GM21526 (cell line): Measurements from ENCODE around the gene LILRB5.
"Not testable (repeated sequence)": the region's sequence is repeated elsewhere in the genome, so short reads cannot be mapped to it uniquely, and the experiment has no call there.

Source experiments
- ATAC-seq: cut with Tn5 transposase; IDR thresholded peaks from one replicate; pipeline ENCODE4 v1.9.1; 2021; ENCODE audit warnings: moderate library complexity; ENCODE audit not compliant: unreplicated experiment, low FRiP score

The LILRB5 gene

GRCh38 chr19:54257116-54257480 lies at the start of gene LILRB5:
LILRB5 (minus strand) TSS chr19:54257273; CDS start chr19:54257193, 80 bp downstream.
- ATAC-seq = no peak

GRCh38 chr19:54305141-54305540 lies 48.1 kb upstream of the LILRB5 start:
- no peak for ATAC-seq

DNA sequence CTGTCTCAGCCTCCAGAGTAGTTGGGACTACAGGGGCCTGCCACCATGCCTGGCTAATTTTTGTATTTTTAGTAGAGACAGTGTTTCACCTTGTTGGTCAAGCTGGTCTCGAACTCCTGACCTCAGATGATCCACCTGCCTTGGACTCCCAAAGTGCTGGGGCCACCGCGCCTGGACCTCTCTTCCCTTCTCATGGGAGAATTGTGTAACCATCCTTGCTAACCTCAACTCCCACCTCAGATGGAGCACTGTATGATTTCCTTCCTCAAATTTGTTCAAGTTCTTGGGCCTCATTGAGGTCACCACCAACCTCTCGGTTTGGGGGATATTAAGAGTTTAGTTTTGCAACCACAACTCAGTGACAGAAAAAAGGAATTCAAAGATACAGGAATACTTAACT lies 45.2 kb upstream of the LILRB5 start:
- ATAC-seq = no peak

GRCh38 chr19:54299515-54299914 lies 42.4 kb upstream of the LILRB5 start:
- ATAC-seq = no peak

DNA sequence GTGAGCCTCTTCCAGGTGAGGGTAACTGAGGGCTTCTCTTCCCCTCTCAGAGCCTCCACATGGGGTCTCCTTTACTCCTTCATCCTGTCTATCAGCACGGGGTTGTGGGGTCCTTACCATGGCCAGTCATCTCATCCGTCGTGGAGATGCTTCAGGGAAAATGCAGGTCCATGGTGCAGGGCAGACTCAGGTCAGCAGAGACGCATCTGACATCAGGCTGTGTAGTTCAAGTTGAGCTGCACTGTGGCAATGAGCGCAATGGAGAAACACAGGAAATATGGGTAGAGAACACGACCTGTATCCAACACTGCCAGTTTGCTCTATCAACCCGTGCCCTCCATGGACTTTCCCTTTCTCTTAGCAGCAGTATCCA lies 42.0 kb upstream of the LILRB5 start:
- no peak for ATAC-seq

- ATAC-seq = no peak
Observed at GRCh38 chr19:54298357-54299125, 41.5 kb upstream of the LILRB5 start.

- no peak for ATAC-seq
Observed at GRCh38 chr19:54297759-54298305, 40.8 kb upstream of the LILRB5 start.

GRCh38 chr19:54294539-54294938 lies 37.5 kb upstream of the LILRB5 start:
- no peak for ATAC-seq

GRCh38 chr19:54289160-54289559 lies 32.1 kb upstream of the LILRB5 start:
- not testable (repeated sequence) for ATAC-seq

GRCh38 chr19:54287456-54287855 lies 30.4 kb upstream of the LILRB5 start:
- ATAC-seq = no peak

- ATAC-seq = not testable (repeated sequence)
Observed at GRCh38 chr19:54286283-54286682, 29.2 kb upstream of the LILRB5 start.

GRCh38 chr19:54285427-54286056 lies 28.5 kb upstream of the LILRB5 start:
- not testable (repeated sequence) for ATAC-seq

DNA sequence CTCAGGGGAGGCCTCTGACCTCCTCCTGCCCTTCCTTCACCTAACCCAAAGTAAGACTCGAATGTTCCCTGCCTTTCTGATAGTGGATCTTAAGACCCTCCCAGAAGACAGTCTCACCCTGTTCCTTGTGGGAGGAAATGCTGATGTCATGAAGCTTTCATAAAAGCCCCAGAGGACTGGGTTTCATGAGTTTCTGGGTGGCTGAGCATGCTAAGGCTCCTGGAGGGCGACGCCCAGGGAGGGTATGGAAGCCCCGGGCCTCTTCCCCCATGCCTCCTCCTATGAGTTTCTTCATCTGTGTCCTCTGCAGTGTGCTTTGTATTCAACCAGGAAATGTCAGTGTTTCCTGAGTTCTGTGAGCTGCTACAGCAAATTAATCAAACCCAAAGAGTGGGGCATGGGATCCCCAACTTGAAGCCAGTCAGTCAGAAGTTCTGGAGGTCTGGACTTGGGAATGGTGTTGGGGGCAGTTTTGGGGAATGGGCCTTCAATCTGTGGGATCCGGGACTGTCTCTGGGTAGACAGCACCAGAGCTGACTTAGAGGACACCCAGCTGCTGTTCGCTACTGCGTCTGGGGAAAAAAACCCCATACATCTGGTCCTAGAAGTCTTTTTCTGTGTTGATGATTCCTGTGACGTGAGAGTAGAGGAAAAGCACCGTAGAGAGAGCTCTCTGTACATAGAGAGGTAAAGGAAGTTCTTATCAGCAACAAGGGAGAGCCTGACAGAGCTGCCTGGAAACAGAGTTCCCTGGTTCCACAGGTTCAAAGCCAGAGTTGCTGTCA lies 25.8 kb upstream of the LILRB5 start:
- no peak for ATAC-seq

- ATAC-seq = not testable (repeated sequence)
Observed at GRCh38 chr19:54281729-54282075, 24.6 kb upstream of the LILRB5 start.

- no peak for ATAC-seq
Observed at GRCh38 chr19:54281007-54281728, 24.1 kb upstream of the LILRB5 start, which contains the start of gene LILRB2. LILRB2 (minus strand) TSS chr19:54281110; CDS start chr19:54280496, 614 bp downstream.

DNA sequence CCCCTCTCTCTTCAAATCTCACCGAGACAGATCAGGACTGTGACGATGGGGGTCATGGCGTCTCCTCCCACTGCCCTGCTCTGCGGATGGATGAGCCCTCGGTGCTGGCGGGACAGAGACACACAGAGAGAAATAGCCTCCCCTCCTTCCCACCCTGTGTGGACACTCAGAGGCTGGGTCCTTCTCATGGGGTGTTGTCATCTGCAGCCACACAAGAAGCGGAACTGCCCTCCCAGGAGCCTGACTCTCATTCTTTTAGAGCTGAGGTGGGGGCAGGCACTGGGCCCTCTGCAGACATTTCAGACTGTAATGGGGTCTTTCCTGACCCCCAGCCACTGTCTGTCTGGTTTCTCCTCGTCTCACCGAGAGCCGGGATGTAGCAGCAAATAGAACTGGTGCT lies 23.4 kb upstream of the LILRB5 start:
- ATAC-seq = not testable (repeated sequence)

- not testable (repeated sequence) for ATAC-seq
Observed at GRCh38 chr19:54280025-54280424, 23.0 kb upstream of the LILRB5 start.

DNA sequence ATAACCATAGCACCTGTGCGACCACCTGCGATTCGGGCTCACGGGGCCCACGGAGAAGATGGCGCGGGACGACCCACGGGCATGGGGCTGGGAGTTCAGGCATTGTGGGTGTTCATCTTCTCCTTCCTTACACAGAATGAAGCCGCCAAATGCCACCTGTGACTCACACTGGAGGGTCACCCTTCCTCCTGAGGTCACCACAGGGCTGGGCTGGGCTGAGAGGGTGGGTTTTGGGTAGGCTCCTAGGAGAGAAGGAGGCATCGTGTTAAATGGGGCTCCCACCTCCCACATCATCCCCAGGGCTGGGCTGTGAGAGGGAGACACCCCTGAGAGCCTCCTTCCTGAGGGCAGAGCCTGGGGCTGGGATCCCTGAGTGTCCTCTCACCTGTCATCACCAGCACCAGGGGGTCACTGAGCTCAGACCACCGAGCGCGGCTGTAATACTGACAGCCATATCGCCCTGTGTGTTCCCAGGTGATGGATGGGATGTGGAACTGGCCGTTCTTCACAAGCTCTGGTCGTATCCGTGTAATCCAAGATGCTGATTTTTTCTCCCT lies 22.4 kb upstream of the LILRB5 start:
- no peak for ATAC-seq

GRCh38 chr19:54278571-54279195 lies 21.6 kb upstream of the LILRB5 start:
- not testable (repeated sequence) for ATAC-seq

- ATAC-seq = not testable (repeated sequence)
Observed at GRCh38 chr19:54278056-54278455, 21.0 kb upstream of the LILRB5 start.
